Measurements from ENCODE around the gene PPP1CA.

DNA sequence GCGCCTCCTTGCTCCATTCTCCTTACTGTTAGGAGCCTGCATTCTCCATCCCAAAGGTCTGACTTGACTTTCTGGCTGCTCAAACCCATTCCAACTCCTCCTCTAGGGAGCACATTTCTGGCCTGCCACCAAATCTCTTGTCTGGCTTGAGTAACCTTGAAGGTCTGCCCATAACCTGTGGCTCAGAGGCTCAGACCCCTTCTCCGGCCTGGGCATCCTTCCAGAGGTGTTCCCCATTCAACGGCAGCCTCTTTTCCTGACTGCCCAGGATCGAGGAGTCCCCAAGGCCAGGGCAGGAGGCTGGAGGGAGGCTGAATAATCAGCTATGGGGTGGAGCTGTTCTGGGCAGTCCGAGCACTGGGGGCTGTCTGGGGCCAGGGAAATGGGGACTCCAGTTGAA is 7.7 kb downstream of the PPP1CA start:
- TF ChIP-seq ELF1 (IDR thresholded peaks at IDR 0.05; ENCODE audit: borderline replicate concordance, low read depth) (no peak), EZH2 (IDR thresholded peaks at IDR 0.05) (no peak), JUND (IDR thresholded peaks at IDR 0.05) (no peak), POLR2A (IDR thresholded peaks at IDR 0.05; ENCODE audit: borderline replicate concordance, extremely low read depth, insufficient read depth, insufficient read length) (no peak), SP1 (IDR thresholded peaks at IDR 0.05; ENCODE audit: low read depth) (no peak), POLR2AphosphoS5 (IDR thresholded peaks at IDR 0.05; ENCODE audit: low read depth, low read length) (no peak), FOSL1 (IDR thresholded peaks at IDR 0.05; ENCODE audit: low read depth) (no peak)
- TF ChIP-seq, protein P1, sequence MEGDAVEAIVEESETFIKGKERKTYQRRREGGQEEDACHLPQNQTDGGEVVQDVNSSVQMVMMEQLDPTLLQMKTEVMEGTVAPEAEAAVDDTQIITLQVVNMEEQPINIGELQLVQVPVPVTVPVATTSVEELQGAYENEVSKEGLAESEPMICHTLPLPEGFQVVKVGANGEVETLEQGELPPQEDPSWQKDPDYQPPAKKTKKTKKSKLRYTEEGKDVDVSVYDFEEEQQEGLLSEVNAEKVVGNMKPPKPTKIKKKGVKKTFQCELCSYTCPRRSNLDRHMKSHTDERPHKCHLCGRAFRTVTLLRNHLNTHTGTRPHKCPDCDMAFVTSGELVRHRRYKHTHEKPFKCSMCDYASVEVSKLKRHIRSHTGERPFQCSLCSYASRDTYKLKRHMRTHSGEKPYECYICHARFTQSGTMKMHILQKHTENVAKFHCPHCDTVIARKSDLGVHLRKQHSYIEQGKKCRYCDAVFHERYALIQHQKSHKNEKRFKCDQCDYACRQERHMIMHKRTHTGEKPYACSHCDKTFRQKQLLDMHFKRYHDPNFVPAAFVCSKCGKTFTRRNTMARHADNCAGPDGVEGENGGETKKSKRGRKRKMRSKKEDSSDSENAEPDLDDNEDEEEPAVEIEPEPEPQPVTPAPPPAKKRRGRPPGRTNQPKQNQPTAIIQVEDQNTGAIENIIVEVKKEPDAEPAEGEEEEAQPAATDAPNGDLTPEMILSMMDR (IDR thresholded peaks at IDR 0.05 in 2 of 3, conservative IDR thresholded peaks at IDR 0.05 in 1 of 3; ENCODE audit: borderline replicate concordance in 1 of 3, insufficient read depth in 1 of 3, low read depth in 2 of 3, low read length in 2 of 3) = no peak
- TF ChIP-seq, protein P2, sequence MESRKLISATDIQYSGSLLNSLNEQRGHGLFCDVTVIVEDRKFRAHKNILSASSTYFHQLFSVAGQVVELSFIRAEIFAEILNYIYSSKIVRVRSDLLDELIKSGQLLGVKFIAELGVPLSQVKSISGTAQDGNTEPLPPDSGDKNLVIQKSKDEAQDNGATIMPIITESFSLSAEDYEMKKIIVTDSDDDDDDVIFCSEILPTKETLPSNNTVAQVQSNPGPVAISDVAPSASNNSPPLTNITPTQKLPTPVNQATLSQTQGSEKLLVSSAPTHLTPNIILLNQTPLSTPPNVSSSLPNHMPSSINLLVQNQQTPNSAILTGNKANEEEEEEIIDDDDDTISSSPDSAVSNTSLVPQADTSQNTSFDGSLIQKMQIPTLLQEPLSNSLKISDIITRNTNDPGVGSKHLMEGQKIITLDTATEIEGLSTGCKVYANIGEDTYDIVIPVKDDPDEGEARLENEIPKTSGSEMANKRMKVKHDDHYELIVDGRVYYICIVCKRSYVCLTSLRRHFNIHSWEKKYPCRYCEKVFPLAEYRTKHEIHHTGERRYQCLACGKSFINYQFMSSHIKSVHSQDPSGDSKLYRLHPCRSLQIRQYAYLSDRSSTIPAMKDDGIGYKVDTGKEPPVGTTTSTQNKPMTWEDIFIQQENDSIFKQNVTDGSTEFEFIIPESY (IDR thresholded peaks at IDR 0.05; ENCODE audit: extremely low read depth, insufficient replicate concordance, low read length) = no peak
- TF ChIP-seq, protein P3, sequence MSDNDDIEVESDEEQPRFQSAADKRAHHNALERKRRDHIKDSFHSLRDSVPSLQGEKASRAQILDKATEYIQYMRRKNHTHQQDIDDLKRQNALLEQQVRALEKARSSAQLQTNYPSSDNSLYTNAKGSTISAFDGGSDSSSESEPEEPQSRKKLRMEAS (IDR thresholded peaks at IDR 0.05) = no peak
